K562 (cell line): ENCODE measurements around the gene SLC24A3. TPM values are rescaled to one million over a fixed set of nuclear protein-coding genes. Genes with fewer than 3 reads are reported as not detected.

Source experiments
- ATAC-seq: fragments of 200-7000 bp; cut with Tn5 transposase; 3 replicates; pipeline ENCODE4 v1.9.1; 2020; ENCODE audit warnings: moderate library complexity
- BruUV-seq: library from RNA; stranded (reverse); fragments of 400-500 nt; replicated peaks from 2 replicates; lab custom pipeline; 2021; lab: Mats Ljungman, UMichigan
- CTCF ChIA-PET: fragments of 300-600 bp; formaldehyde crosslinking; extraction: SDS; loops from one replicate; lab custom pipeline; 2021; ENCODE audit warnings: low intra/inter-chr PET ratio; lab: Yijun Ruan, JAX
- POLR2A ChIA-PET: fragments of 300-600, 350-650 bp; sonication (Branson Sonifier 250); formaldehyde crosslinking; extraction: SDS; loops from one replicate; lab custom pipeline; 2021; ENCODE audit warnings: antibody characterized with exemption, inconsistent platforms; lab: Yijun Ruan, JAX
- DNase-seq, 4 experiments: peaks; one replicate each; pipeline versions ENCODE4 v3.0.0 to v3.0.0-alpha.2; 2011 to 2018; ENCODE audit warnings: low spot score in 3 of 4, mixed read lengths in 3 of 4; ENCODE audit errors: extremely low read depth in 1 of 4
- FAIRE-seq: peaks from 2 replicates; lab custom pipeline; 2011; peaks lifted over from hg19 to GRCh38; lab: Jason Lieb, UNC
- H2AFZ ChIP-seq: 2 replicates; pipeline ENCODE4 v1.6.0; 2011; ENCODE audit warnings: low read depth, low read length, control low read depth, inconsistent platforms
- H3K27ac ChIP-seq: fragments of 200-600 bp; 3 replicates; pipeline ENCODE4 v1.8.0; 2011; ENCODE audit warnings: low read depth, mild to moderate bottlenecking, control low read depth, inconsistent platforms, low read length, moderate library complexity, mixed read lengths; ENCODE audit errors: extremely low read depth
- H3K27me3 ChIP-seq, 2 experiments: fragments of 300-600 bp in 1 of 2; 2 replicates in 1 of 2; 3 replicates in 1 of 2; pipeline versions ENCODE4 v1.6.0 to v1.8.0; 2011; ENCODE audit warnings: inconsistent platforms in 2 of 2, low read length in 2 of 2, mild to moderate bottlenecking in 1 of 2, mixed read lengths in 1 of 2, moderate library complexity in 1 of 2; ENCODE audit not compliant: control insufficient read depth in 2 of 2, insufficient read depth in 2 of 2
- H3K36me3 ChIP-seq: fragments of 300-600 bp; 3 replicates; pipeline ENCODE4 v1.8.0; 2011; ENCODE audit warnings: mild to moderate bottlenecking, low read length, inconsistent platforms; ENCODE audit not compliant: control insufficient read depth, insufficient read depth
- H3K4me1 ChIP-seq, 2 experiments: fragments of 200-600 bp in 1 of 2; replicated peaks in 1 of 2; 2 replicates in 1 of 2; 3 replicates in 1 of 2; pipeline versions ENCODE4 v1.5.1 to v1.8.0; 2011; ENCODE audit warnings: inconsistent platforms in 2 of 2, low read length in 2 of 2, mild to moderate bottlenecking in 1 of 2, mixed read lengths in 1 of 2, moderate library complexity in 1 of 2; ENCODE audit not compliant: control insufficient read depth in 2 of 2, insufficient read depth in 2 of 2
- H3K4me2 ChIP-seq: 2 replicates; pipeline ENCODE4 v1.6.1; 2011; ENCODE audit warnings: low read length, control low read depth, inconsistent platforms, mixed read lengths; ENCODE audit not compliant: insufficient read depth
- H3K4me3 ChIP-seq: fragments of 200-600 bp; sonication (generic), shearing (Covaris generic); 2 replicates; pipeline ENCODE4 v1.5.1; 2016; ENCODE audit warnings: control low read depth, inconsistent platforms
- H3K79me2 ChIP-seq: fragments of 200-600 bp; 3 replicates; pipeline ENCODE4 v1.8.0; 2011; ENCODE audit warnings: low read length, inconsistent platforms; ENCODE audit not compliant: control insufficient read depth, insufficient read depth
- H3K9ac ChIP-seq, 2 experiments: 2 replicates each; pipeline versions ENCODE4 v1.6.0 to v1.6.1; 2011; ENCODE audit warnings: low read depth in 2 of 2, low read length in 2 of 2, control low read depth in 1 of 2, inconsistent platforms in 1 of 2, mild to moderate bottlenecking in 1 of 2, mixed read lengths in 1 of 2; ENCODE audit not compliant: insufficient read depth in 1 of 2
- H3K9me1 ChIP-seq: one replicate; pipeline ENCODE4 v1.6.0; 2011; ENCODE audit warnings: inconsistent platforms, mild to moderate bottlenecking, low read length, moderate library complexity; ENCODE audit not compliant: control insufficient read depth, insufficient read depth
- H3K9me3 ChIP-seq: replicated peaks from 2 replicates; pipeline ENCODE4 v1.5.1; 2011; ENCODE audit warnings: low read depth, low read length, inconsistent platforms; ENCODE audit not compliant: control insufficient read depth, insufficient read depth
- H4K20me1 ChIP-seq: replicated peaks from 2 replicates; pipeline ENCODE4 v1.6.1; 2011; ENCODE audit warnings: low read length, inconsistent platforms, mixed read lengths; ENCODE audit not compliant: control insufficient read depth, insufficient read depth
- ATF1 ChIP-seq, 2 experiments: fragments of 450-650 bp in 1 of 2; IDR thresholded peaks; 2 replicates each; pipeline ENCODE4 v1.6.1; 2016; ENCODE audit warnings: missing compliant biosample characterization in 1 of 2, missing genetic modification characterization in 1 of 2
- FOXJ3 ChIP-seq: sonication (generic); formaldehyde crosslinking; IDR thresholded peaks from 2 replicates; pipeline ENCODE4 v1.4.0; 2020; ENCODE audit warnings: mild to moderate bottlenecking, missing genetic modification reagents
- NCOA1 ChIP-seq: fragments of 450-650 bp; IDR thresholded peaks from 2 replicates; pipeline ENCODE4 v1.6.1; 2016; ENCODE audit warnings: low read depth
- SP2 ChIP-seq: IDR thresholded peaks from 2 replicates; pipeline ENCODE4 v1.6.1; 2011; ENCODE audit warnings: mild to moderate bottlenecking, low read depth, low read length, moderate library complexity; ENCODE audit not compliant: poor library complexity, severe bottlenecking; ENCODE audit errors: extremely low read depth
- ZBTB8A ChIP-seq: fragments of 450-650 bp; IDR thresholded peaks from 2 replicates; pipeline ENCODE4 v1.6.1; 2018; ENCODE audit warnings: mild to moderate bottlenecking, moderate library complexity; ENCODE audit not compliant: partially characterized antibody
- ZNF197 ChIP-seq: fragments of 200-800 bp; sonication (Bioruptor generic); IDR thresholded peaks from 2 replicates; pipeline ENCODE4 v1.6.1; 2016; ENCODE audit warnings: low read depth, missing genetic modification characterization, missing compliant biosample characterization
- WGBS: fragments of 100-300 bp; shearing (Covaris generic); methylation state at CpG from one replicate; pipeline ENCODE4 v1.1.6; 2016; ENCODE audit warnings: low coverage, mixed read lengths; ENCODE audit not compliant: insufficient coverage; ENCODE audit errors: missing lambda C conversion rate; 5-methylcytosine and 5-hydroxymethylcytosine counted together
- in situ Hi-C: fragments of 300-500 bp; cut with MboI; formaldehyde crosslinking; loops from 4 replicates; pipeline ENCODE4 v1.15.0; 2018; ENCODE audit warnings: inconsistent platforms, mixed read lengths
- intact Hi-C: fragments of 100-400 bp; cut with micrococcal nuclease; formaldehyde crosslinking; loops from 2 replicates; pipeline ENCODE4 v1.14.2; 2022
- polyA plus RNA-seq, 8 experiments: library from polyadenylated mRNA; depleted of rRNA in 4 of 8; stranded (reverse) in 5 of 8; unstranded in 3 of 8; fragments of >200 nt; fragmentation: Nextera tagmentation in 2 of 8; fragmentation: Illumina TruSeq in 1 of 8; extraction: Ambion mirVana in 2 of 8; extraction: Trizol in 1 of 8; gene quantifications; 2 replicates each; pipeline versions ENCODE4 v1.2.1 to v1.2.3, GENCODE V29; 2011 to 2014; ENCODE audit warnings: inconsistent platforms in 1 of 8, missing spikeins in 1 of 8
- total RNA-seq, 7 experiments: library from RNA; depleted of rRNA in 6 of 7; stranded (reverse); fragments of >200 nt in 6 of 7; fragmentation: Illumina TruSeq in 2 of 7; extraction: Trizol in 2 of 7; gene quantifications; 2 replicates each; pipeline versions ENCODE4 v1.2.1 to v1.2.3, GENCODE V29; 2011 to 2021; ENCODE audit warnings: low replicate concordance in 1 of 7
- TF ChIP-seq, protein P1 (sequence below): sonication (generic); formaldehyde crosslinking; IDR thresholded peaks from 2 replicates; pipeline ENCODE4 v1.8.0; 2022; ENCODE audit warnings: missing genetic modification reagents, mild to moderate bottlenecking, borderline replicate concordance
- TF ChIP-seq, protein P2 (sequence below): fragments of 450-650 bp; conservative IDR thresholded peaks from 2 replicates; pipeline ENCODE4 v1.6.1; 2016; ENCODE audit warnings: missing genetic modification characterization, low read depth, mild to moderate bottlenecking, control low read depth, missing compliant biosample characterization
- TF ChIP-seq, protein P3 (sequence below), 2 experiments: fragments of 450-650 bp; formaldehyde crosslinking in 1 of 2; IDR thresholded peaks; 2 replicates each; pipeline versions ENCODE4 v1.4.0 to v1.6.1; 2014 to 2020; ENCODE audit warnings: mild to moderate bottlenecking in 2 of 2, borderline replicate concordance in 1 of 2, low read depth in 1 of 2

SLC24A3 gene
- total and polyA plus RNA-seq, 9 of the 15 experiments (the other 6 are each of a cell fraction or from before 2014, with no cell fraction given), result not detected

DNA sequence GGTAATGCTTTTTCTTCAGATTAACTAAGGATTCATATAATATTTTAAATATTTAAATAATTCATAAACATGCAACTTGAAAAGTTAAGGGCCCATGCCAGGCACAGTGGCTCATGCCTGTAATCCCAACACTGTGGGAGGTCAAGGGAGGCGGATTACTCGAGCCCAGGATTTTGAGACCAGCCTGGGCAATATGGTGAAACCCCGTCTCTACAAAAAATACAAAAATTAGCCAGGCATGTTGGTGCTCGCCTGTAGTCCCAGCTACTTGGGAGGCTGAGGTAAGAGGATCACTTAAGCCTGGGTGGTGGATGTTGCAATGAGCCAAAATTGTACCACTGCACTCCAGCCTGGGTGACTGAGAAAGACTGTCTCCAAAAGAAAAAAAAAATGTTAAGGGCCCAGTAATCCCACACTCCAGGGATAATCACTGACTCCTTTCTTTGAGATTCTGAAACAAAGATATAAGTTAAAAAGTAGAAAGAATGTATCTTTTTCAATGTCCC, 537.7 kb downstream of the SLC24A3 start:
- CTCF ChIA-PET, result no interaction called here
- no peaks in the 10 kb centered on the region for H3K9me1 ChIP-seq
- BruUV-seq, result no TSS peak
- no peak for ATAC-seq
- H3K9ac ChIP-seq, result no peak overlapping the region
- no peak overlapping the region for H2AFZ ChIP-seq
- no peaks in the 10 kb centered on the region for H3K4me1 ChIP-seq
- WGBS, result 0% methylated on average over 4 of the region's 4 CpGs
- FAIRE-seq, result no peak
- H3K79me2 ChIP-seq, result no peaks in the 10 kb centered on the region
- DNase-seq, result no peak
- H3K27me3 ChIP-seq, result no peaks in the 10 kb centered on the region
- intact Hi-C loops (no loop called here), in situ Hi-C loops (no loop called here)
- no peaks in the 10 kb centered on the region for H3K9me3 ChIP-seq
- POLR2A ChIA-PET, result no interaction called here
- no peak overlapping the region for H3K4me3 ChIP-seq
- H3K27ac ChIP-seq, result no peak overlapping the region
- no peak overlapping the region for H3K4me2 ChIP-seq
- H3K36me3 ChIP-seq, result no peaks in the 10 kb centered on the region
- no peaks in the 10 kb centered on the region for H4K20me1 ChIP-seq
- TF ChIP-seq SP2, result no peak
- TF ChIP-seq ZNF197 (CRISPR knock-in tag), result no peak
- TF ChIP-seq, protein P1, sequence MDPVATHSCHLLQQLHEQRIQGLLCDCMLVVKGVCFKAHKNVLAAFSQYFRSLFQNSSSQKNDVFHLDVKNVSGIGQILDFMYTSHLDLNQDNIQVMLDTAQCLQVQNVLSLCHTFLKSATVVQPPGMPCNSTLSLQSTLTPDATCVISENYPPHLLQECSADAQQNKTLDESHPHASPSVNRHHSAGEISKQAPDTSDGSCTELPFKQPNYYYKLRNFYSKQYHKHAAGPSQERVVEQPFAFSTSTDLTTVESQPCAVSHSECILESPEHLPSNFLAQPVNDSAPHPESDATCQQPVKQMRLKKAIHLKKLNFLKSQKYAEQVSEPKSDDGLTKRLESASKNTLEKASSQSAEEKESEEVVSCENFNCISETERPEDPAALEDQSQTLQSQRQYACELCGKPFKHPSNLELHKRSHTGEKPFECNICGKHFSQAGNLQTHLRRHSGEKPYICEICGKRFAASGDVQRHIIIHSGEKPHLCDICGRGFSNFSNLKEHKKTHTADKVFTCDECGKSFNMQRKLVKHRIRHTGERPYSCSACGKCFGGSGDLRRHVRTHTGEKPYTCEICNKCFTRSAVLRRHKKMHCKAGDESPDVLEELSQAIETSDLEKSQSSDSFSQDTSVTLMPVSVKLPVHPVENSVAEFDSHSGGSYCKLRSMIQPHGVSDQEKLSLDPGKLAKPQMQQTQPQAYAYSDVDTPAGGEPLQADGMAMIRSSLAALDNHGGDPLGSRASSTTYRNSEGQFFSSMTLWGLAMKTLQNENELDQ (CRISPR knock-in tag), result no peak
- TF ChIP-seq, protein P2, sequence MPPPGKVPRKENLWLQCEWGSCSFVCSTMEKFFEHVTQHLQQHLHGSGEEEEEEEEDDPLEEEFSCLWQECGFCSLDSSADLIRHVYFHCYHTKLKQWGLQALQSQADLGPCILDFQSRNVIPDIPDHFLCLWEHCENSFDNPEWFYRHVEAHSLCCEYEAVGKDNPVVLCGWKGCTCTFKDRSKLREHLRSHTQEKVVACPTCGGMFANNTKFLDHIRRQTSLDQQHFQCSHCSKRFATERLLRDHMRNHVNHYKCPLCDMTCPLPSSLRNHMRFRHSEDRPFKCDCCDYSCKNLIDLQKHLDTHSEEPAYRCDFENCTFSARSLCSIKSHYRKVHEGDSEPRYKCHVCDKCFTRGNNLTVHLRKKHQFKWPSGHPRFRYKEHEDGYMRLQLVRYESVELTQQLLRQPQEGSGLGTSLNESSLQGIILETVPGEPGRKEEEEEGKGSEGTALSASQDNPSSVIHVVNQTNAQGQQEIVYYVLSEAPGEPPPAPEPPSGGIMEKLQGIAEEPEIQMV (tag), result no peak
- TF ChIP-seq FOXJ3 (CRISPR knock-in tag), result no peak
- no peak for TF ChIP-seq ZBTB8A
- TF ChIP-seq ATF1 (CRISPR knock-in tag; IDR thresholded peaks at IDR 0.05), result no peak
- TF ChIP-seq ATF1 (tag; IDR thresholded peaks at IDR 0.05), result no peak
- no peak for TF ChIP-seq NCOA1
- TF ChIP-seq, protein P3, sequence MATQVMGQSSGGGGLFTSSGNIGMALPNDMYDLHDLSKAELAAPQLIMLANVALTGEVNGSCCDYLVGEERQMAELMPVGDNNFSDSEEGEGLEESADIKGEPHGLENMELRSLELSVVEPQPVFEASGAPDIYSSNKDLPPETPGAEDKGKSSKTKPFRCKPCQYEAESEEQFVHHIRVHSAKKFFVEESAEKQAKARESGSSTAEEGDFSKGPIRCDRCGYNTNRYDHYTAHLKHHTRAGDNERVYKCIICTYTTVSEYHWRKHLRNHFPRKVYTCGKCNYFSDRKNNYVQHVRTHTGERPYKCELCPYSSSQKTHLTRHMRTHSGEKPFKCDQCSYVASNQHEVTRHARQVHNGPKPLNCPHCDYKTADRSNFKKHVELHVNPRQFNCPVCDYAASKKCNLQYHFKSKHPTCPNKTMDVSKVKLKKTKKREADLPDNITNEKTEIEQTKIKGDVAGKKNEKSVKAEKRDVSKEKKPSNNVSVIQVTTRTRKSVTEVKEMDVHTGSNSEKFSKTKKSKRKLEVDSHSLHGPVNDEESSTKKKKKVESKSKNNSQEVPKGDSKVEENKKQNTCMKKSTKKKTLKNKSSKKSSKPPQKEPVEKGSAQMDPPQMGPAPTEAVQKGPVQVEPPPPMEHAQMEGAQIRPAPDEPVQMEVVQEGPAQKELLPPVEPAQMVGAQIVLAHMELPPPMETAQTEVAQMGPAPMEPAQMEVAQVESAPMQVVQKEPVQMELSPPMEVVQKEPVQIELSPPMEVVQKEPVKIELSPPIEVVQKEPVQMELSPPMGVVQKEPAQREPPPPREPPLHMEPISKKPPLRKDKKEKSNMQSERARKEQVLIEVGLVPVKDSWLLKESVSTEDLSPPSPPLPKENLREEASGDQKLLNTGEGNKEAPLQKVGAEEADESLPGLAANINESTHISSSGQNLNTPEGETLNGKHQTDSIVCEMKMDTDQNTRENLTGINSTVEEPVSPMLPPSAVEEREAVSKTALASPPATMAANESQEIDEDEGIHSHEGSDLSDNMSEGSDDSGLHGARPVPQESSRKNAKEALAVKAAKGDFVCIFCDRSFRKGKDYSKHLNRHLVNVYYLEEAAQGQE (IDR thresholded peaks at IDR 0.05; ENCODE audit: borderline replicate concordance), result no peak
- TF ChIP-seq, protein P3 (CRISPR knock-in tag; IDR thresholded peaks at IDR 0.05; ENCODE audit: low read depth), result no peak
